Activated naive CD8-positive, alpha-beta T cell treated with anti-CD3 and anti-CD28 coated beads, Interleukin-2, amount 50 U/mL, for 24 hours (primary cell): Measurements from ENCODE around the gene SPRED2.
"Not testable (repeated sequence)": the region's sequence is repeated elsewhere in the genome, so short reads cannot be mapped to it uniquely, and the experiment has no call there.

Experiments used
- ATAC-seq: fragments of 150-1000 bp; cut with Tn5 transposase; one replicate; pipeline ENCODE4 v1.10.0; 2021
- DNase-seq: peaks from one replicate; pipeline ENCODE4 v3.0.0; 2021
- H3K27ac Mint-ChIP-seq: one replicate; pipeline ENCODE4 v1.8.0; 2021; ENCODE audit warnings: mild to moderate bottlenecking, mixed read lengths
- H3K27me3 Mint-ChIP-seq: one replicate; pipeline ENCODE4 v1.8.0; 2021; ENCODE audit warnings: mixed read lengths
- H3K36me3 Mint-ChIP-seq: one replicate; pipeline ENCODE4 v1.8.0; 2021; ENCODE audit warnings: low read depth, mixed read lengths
- H3K4me1 Mint-ChIP-seq: one replicate; pipeline ENCODE4 v1.8.0; 2021; ENCODE audit warnings: mixed read lengths
- H3K4me3 Mint-ChIP-seq: one replicate; pipeline ENCODE4 v1.8.0; 2021; ENCODE audit warnings: mild to moderate bottlenecking, moderate library complexity, mixed read lengths
- H3K9me3 Mint-ChIP-seq: one replicate; pipeline ENCODE4 v1.8.0; 2021; ENCODE audit warnings: mixed read lengths

The SPRED2 gene

DNA sequence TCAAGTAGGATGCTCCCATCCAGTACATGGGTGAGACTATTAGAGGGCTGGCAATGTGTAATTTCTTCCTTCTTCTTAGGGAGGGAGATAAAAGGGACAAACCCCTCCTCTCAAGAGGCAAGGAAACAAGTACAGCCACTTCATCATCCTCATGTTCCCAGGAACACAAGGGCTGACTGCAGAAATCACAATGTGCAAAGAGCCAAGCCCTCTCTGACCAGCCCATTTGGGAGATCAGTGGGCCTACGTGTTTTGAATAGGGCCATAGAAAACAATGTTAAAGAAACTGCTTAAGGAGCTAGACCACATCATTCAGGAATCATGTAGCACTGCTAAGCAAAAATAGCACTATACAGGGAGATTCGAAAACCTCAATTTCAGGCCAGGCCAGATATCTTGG, 107.3 kb downstream of the SPRED2 start:
- H3K36me3 Mint-ChIP-seq = peaks cover 2% of the 10 kb centered on the region
- no peaks in the 10 kb centered on the region for H3K9me3 Mint-ChIP-seq
- H3K27ac Mint-ChIP-seq = no peak overlapping the region
- ATAC-seq (no peak), DNase-seq (no peak)
- H3K27me3 Mint-ChIP-seq = no peaks in the 10 kb centered on the region
- H3K4me3 Mint-ChIP-seq = no peak overlapping the region
- peaks cover 7% of the 10 kb centered on the region for H3K4me1 Mint-ChIP-seq

DNA sequence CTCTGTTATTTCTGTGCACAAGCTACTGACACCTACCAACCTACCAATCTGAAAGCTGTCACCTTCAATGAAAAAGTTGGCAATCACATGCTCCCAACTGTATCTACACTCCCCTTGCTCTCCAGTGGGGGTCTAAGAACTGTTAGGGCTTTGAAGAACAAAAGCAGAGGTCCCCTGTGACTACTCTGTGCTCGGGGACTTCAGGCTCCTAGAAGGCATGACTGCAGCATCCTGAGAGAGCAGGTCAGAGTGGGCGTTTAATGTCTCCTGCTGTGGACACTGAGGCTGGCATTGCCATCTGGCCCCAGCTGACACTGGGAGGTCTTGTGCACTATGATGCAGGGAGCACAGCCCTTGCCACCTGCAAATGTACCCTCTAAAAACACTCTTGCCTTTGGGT, 111.5 kb downstream of the SPRED2 start:
- Mint-ChIP-seq H3K36me3 (peaks cover 2% of the 10 kb centered on the region), H3K4me1 (peaks cover 17% of the 10 kb centered on the region), H3K9me3 (no peaks in the 10 kb centered on the region), H3K27ac (no peak overlapping the region), H3K4me3 (no peak overlapping the region), H3K27me3 (no peaks in the 10 kb centered on the region)
- ATAC-seq = no peak
- no peak for DNase-seq

DNA sequence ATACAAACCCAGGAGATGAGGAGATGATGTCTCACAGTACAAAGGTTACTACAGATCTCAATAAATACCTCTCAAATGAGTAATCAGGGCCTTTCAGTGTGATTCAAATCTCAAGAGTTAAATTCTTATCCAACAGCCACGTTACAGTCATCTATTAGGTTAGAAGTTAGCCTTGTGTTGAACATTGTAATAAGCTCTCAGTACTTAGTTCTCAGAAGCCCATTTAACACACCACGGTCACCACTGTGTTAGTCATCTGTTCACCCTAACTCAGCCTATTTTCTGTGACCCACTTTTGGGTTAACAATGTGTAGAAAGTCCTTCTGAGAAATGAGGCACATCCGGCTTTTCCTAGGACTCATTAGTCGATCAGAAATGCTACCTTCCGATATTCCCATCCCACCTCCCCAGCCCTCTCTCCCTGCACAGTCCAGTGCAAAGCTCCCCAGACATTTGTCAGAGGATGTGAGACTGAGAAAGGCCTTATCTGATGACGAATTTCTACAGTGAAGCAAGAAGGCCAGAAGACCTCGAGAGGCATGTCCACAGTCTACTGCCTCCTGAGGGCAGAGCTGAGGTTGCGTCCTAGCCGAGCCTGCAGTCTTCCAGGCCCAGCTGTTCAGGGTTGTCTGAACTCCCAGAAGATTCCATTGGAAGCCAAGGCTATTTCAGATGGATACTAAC, 112.2 kb downstream of the SPRED2 start:
- H3K27me3 Mint-ChIP-seq = no peaks in the 10 kb centered on the region
- no peak for DNase-seq
- H3K4me1 Mint-ChIP-seq = peaks cover 17% of the 10 kb centered on the region
- H3K9me3 Mint-ChIP-seq = no peaks in the 10 kb centered on the region
- ATAC-seq = peak; percentile 92
- H3K27ac Mint-ChIP-seq = peak overlapping the region; percentile 56
- peaks cover 2% of the 10 kb centered on the region for H3K36me3 Mint-ChIP-seq
- H3K4me3 Mint-ChIP-seq = no peak overlapping the region

DNA sequence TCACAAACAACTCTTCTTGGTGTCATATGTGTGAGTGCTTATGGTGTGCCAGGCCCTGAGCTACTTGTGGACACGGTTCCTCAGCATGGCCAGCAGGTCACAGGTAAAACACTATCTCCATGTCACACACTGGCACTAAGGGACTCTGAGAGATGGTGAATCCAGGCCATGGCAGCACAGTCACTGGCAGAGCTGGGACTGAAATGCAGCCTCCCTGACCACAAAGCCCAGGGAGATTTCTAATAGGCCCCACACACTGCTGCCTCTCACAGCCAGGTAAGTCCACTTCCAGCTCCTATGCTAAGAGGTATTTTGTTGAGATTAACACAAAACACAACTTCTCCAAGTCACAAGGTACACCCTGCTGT, 112.7 kb downstream of the SPRED2 start:
- H3K27me3 Mint-ChIP-seq = no peaks in the 10 kb centered on the region
- peak overlapping the region; percentile 80 for H3K27ac Mint-ChIP-seq
- ATAC-seq = peak; percentile 3
- no peak overlapping the region for H3K4me3 Mint-ChIP-seq
- DNase-seq = no peak
- peaks cover 17% of the 10 kb centered on the region for H3K4me1 Mint-ChIP-seq
- H3K36me3 Mint-ChIP-seq = peaks cover 2% of the 10 kb centered on the region
- H3K9me3 Mint-ChIP-seq = no peaks in the 10 kb centered on the region

DNA sequence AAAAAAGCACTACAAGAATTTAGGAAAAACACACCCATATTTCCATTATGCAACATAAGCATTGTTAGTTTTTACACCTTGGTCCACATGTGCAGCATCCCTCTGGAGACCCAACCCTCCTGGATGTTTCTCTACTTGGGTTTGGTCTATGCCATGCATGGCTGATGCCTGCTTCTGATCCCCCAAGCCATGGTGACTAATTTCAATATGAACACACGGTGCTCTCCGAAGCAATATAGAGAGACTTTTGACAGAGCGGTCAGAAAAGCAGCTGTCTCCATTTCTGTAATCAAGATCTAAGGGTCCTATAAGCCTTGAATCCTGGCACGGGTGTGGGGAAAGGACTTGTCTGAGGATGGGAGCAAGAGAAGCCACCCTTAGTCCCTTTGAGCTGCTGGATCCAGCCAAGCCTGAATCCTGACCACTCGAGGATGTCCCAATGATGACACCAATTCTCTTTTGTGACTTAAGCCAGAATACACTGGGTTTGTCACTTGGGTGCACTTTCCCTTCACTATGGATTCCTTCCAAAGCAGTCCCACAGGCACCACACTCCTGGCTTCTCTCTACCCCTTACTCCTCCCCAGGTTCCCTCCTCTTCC, 113.2 kb downstream of the SPRED2 start:
- no peak overlapping the region for H3K4me3 Mint-ChIP-seq
- no peak for ATAC-seq
- H3K9me3 Mint-ChIP-seq = no peaks in the 10 kb centered on the region
- no peak for DNase-seq
- H3K4me1 Mint-ChIP-seq = peaks cover 17% of the 10 kb centered on the region
- H3K27me3 Mint-ChIP-seq = no peaks in the 10 kb centered on the region
- H3K27ac Mint-ChIP-seq = peak overlapping the region; percentile 80
- peaks cover 2% of the 10 kb centered on the region for H3K36me3 Mint-ChIP-seq

DNA sequence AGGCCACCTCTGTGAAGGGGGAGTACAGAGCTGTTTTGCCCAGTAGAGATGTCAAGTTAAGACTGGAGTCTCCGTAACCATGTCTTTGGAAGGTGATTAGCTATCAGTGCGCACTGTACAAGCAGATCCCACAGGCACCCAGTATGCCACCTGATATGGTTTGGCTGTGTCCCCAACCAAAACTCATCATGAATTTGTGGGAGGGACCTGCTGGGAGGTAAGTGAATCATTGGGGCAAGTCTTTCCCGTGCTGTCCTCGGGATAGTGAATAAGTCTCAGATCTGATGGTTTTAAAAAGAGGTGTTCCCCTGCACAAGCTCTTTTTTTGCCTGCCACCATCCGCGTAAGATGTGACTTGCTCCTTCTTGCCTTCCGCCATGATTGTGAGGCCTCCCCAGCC, 114.6 kb downstream of the SPRED2 start:
- no peak for ATAC-seq

GRCh38 chr2:65317351-65317750, 115.0 kb downstream of the SPRED2 start:
- H3K27ac Mint-ChIP-seq, H3K36me3 Mint-ChIP-seq, ATAC-seq, H3K9me3 Mint-ChIP-seq, H3K4me3 Mint-ChIP-seq, DNase-seq, H3K27me3 Mint-ChIP-seq: not testable (repeated sequence)
- H3K4me1 Mint-ChIP-seq = peaks cover 17% of the 10 kb centered on the region

More for the DNA sequence above, 114.6 kb downstream of the SPRED2 start:
- Mint-ChIP-seq H3K27ac (no peak overlapping the region), H3K27me3 (no peaks in the 10 kb centered on the region), H3K36me3 (peaks cover 4% of the 10 kb centered on the region), H3K4me1 (peaks cover 17% of the 10 kb centered on the region), H3K4me3 (no peak overlapping the region), H3K9me3 (no peaks in the 10 kb centered on the region)
- no peak for DNase-seq

GRCh38 chr2:65316072-65316471, 116.3 kb downstream of the SPRED2 start:
- peaks cover 17% of the 10 kb centered on the region for H3K4me1 Mint-ChIP-seq
- ATAC-seq (no peak), DNase-seq (no peak)
- H3K27ac Mint-ChIP-seq = no peak overlapping the region
- no peak overlapping the region for H3K4me3 Mint-ChIP-seq
- no peaks in the 10 kb centered on the region for H3K9me3 Mint-ChIP-seq
- peaks cover 7% of the 10 kb centered on the region for H3K36me3 Mint-ChIP-seq
- no peaks in the 10 kb centered on the region for H3K27me3 Mint-ChIP-seq

GRCh38 chr2:65314801-65315441, 117.5 kb downstream of the SPRED2 start:
- DNase-seq = no peak
- Mint-ChIP-seq H3K27me3 (no peaks in the 10 kb centered on the region), H3K4me3 (no peak overlapping the region), H3K27ac (no peak overlapping the region), H3K9me3 (no peaks in the 10 kb centered on the region), H3K4me1 (peaks cover 8% of the 10 kb centered on the region), H3K36me3 (peaks cover 7% of the 10 kb centered on the region)
- no peak for ATAC-seq

GRCh38 chr2:65313954-65314256, 118.5 kb downstream of the SPRED2 start:
- Mint-ChIP-seq H3K4me3 (no peak overlapping the region), H3K4me1 (peaks cover under 1% of the 10 kb centered on the region), H3K27ac (no peak overlapping the region), H3K27me3 (no peaks in the 10 kb centered on the region), H3K36me3 (peaks cover 7% of the 10 kb centered on the region), H3K9me3 (no peaks in the 10 kb centered on the region)
- ATAC-seq (no peak), DNase-seq (no peak)

DNA sequence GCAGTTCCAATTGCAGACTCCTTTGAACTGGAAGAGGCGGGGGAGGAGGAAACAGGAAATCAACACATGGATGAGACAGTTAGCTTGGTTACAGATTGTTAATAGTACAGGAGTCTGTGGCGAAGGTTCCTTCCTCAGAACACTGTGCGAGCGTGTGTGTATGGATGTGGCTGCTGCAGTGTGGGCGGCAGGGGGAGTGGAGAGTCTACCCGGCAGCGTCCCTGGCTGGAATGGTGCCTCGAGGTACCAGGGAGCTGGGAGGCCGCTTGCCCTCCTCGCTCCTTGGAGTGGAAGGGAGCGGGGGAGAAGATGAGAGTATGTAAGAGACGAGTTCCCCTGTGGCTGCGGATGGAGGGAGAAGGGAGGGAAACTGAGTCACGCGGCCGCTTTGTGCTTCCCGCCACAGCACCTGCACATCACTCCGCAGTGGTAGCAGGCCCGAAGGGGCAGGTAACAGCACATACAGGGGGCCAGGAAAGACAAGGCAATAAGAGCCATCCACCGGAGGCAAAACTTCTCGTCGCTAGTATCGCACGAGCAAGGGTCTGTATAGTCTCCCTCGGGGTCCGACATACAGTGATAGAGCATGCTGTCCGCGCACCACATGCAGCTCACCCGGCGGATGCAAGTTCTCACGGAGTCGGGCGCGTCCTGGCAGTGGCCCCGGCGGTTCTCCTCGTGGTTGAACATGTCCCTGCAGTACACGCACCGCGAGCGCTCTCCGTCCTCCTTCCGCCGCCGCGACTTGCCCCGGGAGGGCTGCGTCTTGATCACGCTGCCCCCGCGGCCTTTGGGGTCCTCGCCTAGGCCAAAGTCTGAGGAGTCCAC, 119.1 kb downstream of the SPRED2 start:
- ATAC-seq (no peak), DNase-seq (no peak)
- Mint-ChIP-seq H3K4me1 (no peaks in the 10 kb centered on the region), H3K36me3 (peaks cover 7% of the 10 kb centered on the region), H3K4me3 (no peak overlapping the region), H3K9me3 (no peaks in the 10 kb centered on the region), H3K27me3 (no peaks in the 10 kb centered on the region), H3K27ac (no peak overlapping the region)

DNA sequence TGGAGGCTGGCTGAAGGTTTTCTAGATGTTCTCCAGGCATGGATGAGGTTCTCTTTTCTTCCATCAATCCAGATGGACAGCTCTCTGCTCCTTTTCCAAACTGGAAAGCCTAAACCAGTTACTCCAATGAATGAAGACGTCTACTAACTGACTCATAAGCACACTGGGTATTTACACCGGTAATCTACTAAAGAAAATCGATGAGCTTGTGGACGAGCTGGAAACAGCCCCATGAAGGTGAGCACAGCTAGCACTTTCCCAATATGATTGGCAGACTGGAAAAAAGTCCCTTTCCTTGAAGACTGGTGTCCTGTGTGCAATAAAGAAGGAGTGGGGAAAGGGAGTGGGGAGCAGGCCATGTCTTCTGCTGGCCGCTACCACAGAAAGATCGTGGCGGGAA, 120.8 kb downstream of the SPRED2 start:
- no peaks in the 10 kb centered on the region for H3K4me1 Mint-ChIP-seq
- ATAC-seq (no peak), DNase-seq (no peak)
- peaks cover 7% of the 10 kb centered on the region for H3K36me3 Mint-ChIP-seq
- no peak overlapping the region for H3K27ac Mint-ChIP-seq
- H3K4me3 Mint-ChIP-seq = no peak overlapping the region
- no peaks in the 10 kb centered on the region for H3K27me3 Mint-ChIP-seq
- H3K9me3 Mint-ChIP-seq = no peaks in the 10 kb centered on the region

DNA sequence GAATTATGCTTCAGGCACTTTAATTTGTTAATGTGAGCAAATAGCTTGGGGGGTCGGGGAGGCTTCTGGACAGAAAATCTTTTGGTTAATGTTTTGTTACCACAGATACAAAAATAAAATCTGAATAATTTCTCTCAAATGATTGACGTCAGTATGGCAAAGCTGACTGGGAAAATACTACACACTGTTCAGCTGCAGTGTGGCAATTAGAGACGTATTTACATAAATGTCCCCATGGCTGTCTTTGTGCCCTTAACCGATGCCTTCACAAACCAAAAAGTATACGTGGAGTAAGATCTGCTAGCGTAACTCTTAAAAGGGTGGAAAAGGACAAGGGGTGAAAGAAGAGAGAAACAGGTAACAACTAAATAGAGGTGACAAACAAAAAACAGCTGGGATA, 121.3 kb downstream of the SPRED2 start:
- Mint-ChIP-seq H3K27me3 (no peaks in the 10 kb centered on the region), H3K9me3 (no peaks in the 10 kb centered on the region), H3K27ac (no peak overlapping the region), H3K4me1 (no peaks in the 10 kb centered on the region), H3K36me3 (peaks cover 7% of the 10 kb centered on the region), H3K4me3 (no peak overlapping the region)
- no peak for ATAC-seq
- DNase-seq = no peak

DNA sequence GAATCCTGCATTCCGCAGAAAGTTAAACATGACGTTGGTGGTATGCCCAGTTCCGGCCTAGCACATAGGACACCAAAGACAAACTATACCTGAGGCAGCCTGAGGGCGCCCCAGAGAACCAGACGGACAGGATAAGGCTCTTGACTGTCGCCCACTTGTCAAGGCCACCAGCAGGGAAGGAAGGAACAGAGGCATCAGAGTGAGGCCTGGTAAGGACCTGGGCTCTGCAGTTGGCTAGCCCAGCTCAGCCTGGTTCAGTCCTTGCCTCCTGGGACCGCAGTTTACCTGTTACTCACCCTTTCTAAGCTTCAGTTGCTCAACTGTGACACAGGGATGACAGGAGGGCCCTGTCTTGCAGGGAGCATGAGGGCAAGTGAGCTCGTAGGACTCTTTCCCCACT, 122.7 kb downstream of the SPRED2 start:
- DNase-seq = no peak
- H3K27ac Mint-ChIP-seq = no peak overlapping the region
- H3K36me3 Mint-ChIP-seq = peaks cover 7% of the 10 kb centered on the region
- no peak for ATAC-seq
- H3K27me3 Mint-ChIP-seq = no peaks in the 10 kb centered on the region
- H3K4me3 Mint-ChIP-seq = no peak overlapping the region
- no peaks in the 10 kb centered on the region for H3K4me1 Mint-ChIP-seq
- no peaks in the 10 kb centered on the region for H3K9me3 Mint-ChIP-seq

DNA sequence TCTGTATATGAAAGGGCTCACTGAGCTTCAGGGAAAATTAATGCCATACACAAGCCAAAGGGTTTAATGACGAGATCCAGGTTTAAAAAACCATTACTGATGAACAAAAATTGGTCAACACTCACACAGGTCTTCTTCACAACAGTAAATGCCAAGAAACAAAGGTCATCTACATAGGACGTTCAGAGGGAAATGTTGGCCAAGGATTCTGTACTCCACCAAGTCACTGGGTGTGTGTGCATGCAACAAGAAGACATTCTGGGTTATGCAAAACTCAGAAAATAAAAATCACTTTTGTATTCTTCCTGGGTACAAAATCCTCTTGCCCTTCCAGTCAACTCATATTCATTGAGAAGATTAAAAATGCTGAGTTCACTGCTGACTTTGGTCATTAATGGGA, 126.5 kb downstream of the SPRED2 start:
- H3K27me3 Mint-ChIP-seq = peaks cover 14% of the 10 kb centered on the region
- DNase-seq (no peak), ATAC-seq (no peak)
- no peaks in the 10 kb centered on the region for H3K36me3 Mint-ChIP-seq
- H3K9me3 Mint-ChIP-seq = no peaks in the 10 kb centered on the region
- no peak overlapping the region for H3K4me3 Mint-ChIP-seq
- no peak overlapping the region for H3K27ac Mint-ChIP-seq
- H3K4me1 Mint-ChIP-seq = peaks cover 22% of the 10 kb centered on the region
